ENCODE results near the gene ST14. TPM values are rescaled to one million over a fixed set of nuclear protein-coding genes. Genes with fewer than 3 reads are reported as not detected.

Gene ST14
- polyA plus RNA-seq, 1 of the 3 experiments (the other 2 are of a cell fraction): not detected

GRCh38 chr11:130218501-130219070 lies 59.0 kb downstream of the ST14 start:
- Histone ChIP-seq H3K4me2 (no peak overlapping the region), H3K27me3 (ENCODE audit: insufficient read depth) (peaks cover 6% of the 10 kb centered on the region; the same call in 1 of the 2 replicates), H3K79me2 (ENCODE audit: insufficient read depth) (no peaks in the 10 kb centered on the region), H4K20me1 (ENCODE audit: insufficient read depth) (no peaks in the 10 kb centered on the region), H3K9me3 (no peaks in the 10 kb centered on the region), H2AFZ (ENCODE audit: low read depth) (no peak overlapping the region), H3K27ac (ENCODE audit: low read depth in 2 of 2, low read length in 1 of 2) (no peak overlapping the region), H3K4me1 (ENCODE audit: control insufficient read depth in 1 of 2, insufficient read depth in 2 of 2, low read depth in 1 of 2, low read length in 1 of 2) (no peaks in the 10 kb centered on the region), H3K9me2 (no peaks in the 10 kb centered on the region), H3K36me3 (replicated peaks in 1 of 2; ENCODE audit: control insufficient read depth in 1 of 2, insufficient read depth in 2 of 2, low read length in 1 of 2) (no peaks in the 10 kb centered on the region), H3F3A (replicated peaks; ENCODE audit: insufficient read depth) (no peaks in the 10 kb centered on the region), H3K9ac (no peak overlapping the region), H3K4me3 (ENCODE audit: low read depth in 2 of 2, low read length in 1 of 2) (no peak overlapping the region)
- no peak for DNase-seq
- ChIA-PET POLR2A (no interaction called here), CTCF (interaction anchor here (1.3 to 2.0 kb wide), 2 partner anchors 212 to 644 kb away, joined by 3 to 5 read pairs; no protein-coding TSS in a partner anchor)
- WGBS (ENCODE audit: low lambda C conversion rate): 86% methylated on average over 8 of the region's 14 CpGs
- TF ChIP-seq RFX5 (IDR thresholded peaks at IDR 0.05; ENCODE audit: low read length): no peak

GRCh38 chr11:130219148-130219547 lies 59.6 kb downstream of the ST14 start:
- no peak overlapping the region for H3K27ac ChIP-seq (ENCODE audit: low read depth in 2 of 2, low read length in 1 of 2)
- POLR2A ChIA-PET: no interaction called here
- CTCF ChIA-PET: interaction anchor here (1.3 to 2.0 kb wide), 2 partner anchors 212 to 643 kb away, joined by 3 to 5 read pairs; no protein-coding TSS in a partner anchor
- H3K4me2 ChIP-seq: no peak overlapping the region
- DNase-seq: no peak
- H3K36me3 ChIP-seq (replicated peaks in 1 of 2; ENCODE audit: control insufficient read depth in 1 of 2, insufficient read depth in 2 of 2, low read length in 1 of 2): no peaks in the 10 kb centered on the region
- H2AFZ ChIP-seq (ENCODE audit: low read depth): no peak overlapping the region
- peaks cover 6% of the 10 kb centered on the region; the same call in 1 of the 2 replicates for H3K27me3 ChIP-seq (ENCODE audit: insufficient read depth)
- no peaks in the 10 kb centered on the region for H3K79me2 ChIP-seq (ENCODE audit: insufficient read depth)
- no peaks in the 10 kb centered on the region for H4K20me1 ChIP-seq (ENCODE audit: insufficient read depth)
- no peaks in the 10 kb centered on the region for H3F3A ChIP-seq (replicated peaks; ENCODE audit: insufficient read depth)
- H3K9me2 ChIP-seq: no peaks in the 10 kb centered on the region
- no peak overlapping the region for H3K4me3 ChIP-seq (ENCODE audit: low read depth in 2 of 2, low read length in 1 of 2)
- no peak overlapping the region for H3K9ac ChIP-seq
- WGBS (ENCODE audit: low lambda C conversion rate): 85% methylated on average over 8 of the region's 8 CpGs
- no peak for TF ChIP-seq USF1 (IDR thresholded peaks at IDR 0.05; ENCODE audit: borderline replicate concordance, low read depth)
- TF ChIP-seq CTCF (IDR thresholded peaks at IDR 0.05): no peak
- no peak for TF ChIP-seq POLR2AphosphoS5 (IDR thresholded peaks at IDR 0.05; ENCODE audit: low read depth, low read length)
- TF ChIP-seq FOXJ3 (CRISPR knock-in tag; IDR thresholded peaks at IDR 0.05): no peak
- no peak for TF ChIP-seq RFX5 (IDR thresholded peaks at IDR 0.05; ENCODE audit: low read length)
- no peak for TF ChIP-seq GATA2 (CRISPR knock-in tag; IDR thresholded peaks at IDR 0.05)
- TF ChIP-seq NRF1 (IDR thresholded peaks at IDR 0.05; ENCODE audit: low read depth, low read length): no peak
- no peak for TF ChIP-seq YY1 (IDR thresholded peaks at IDR 0.05; ENCODE audit: low read depth)
- no peak for TF ChIP-seq GABPA (IDR thresholded peaks at IDR 0.05; ENCODE audit: low read depth)
- no peak for TF ChIP-seq NFIC (IDR thresholded peaks at IDR 0.05; ENCODE audit: borderline replicate concordance)
- TF ChIP-seq TAF1 (IDR thresholded peaks at IDR 0.05; ENCODE audit: borderline replicate concordance, low read depth, low read length): no peak
- TF ChIP-seq FOXM1 (IDR thresholded peaks at IDR 0.05; ENCODE audit: low read depth): no peak
- TF ChIP-seq TEAD4 (IDR thresholded peaks at IDR 0.05; ENCODE audit: borderline replicate concordance, insufficient read depth): no peak
- TF ChIP-seq USF2 (IDR thresholded peaks at IDR 0.05; ENCODE audit: borderline replicate concordance, low read depth, low read length): no peak
- TF ChIP-seq TCF12 (IDR thresholded peaks at IDR 0.05): no peak
- no peak for TF ChIP-seq JUND (IDR thresholded peaks at IDR 0.05)
- no peak for TF ChIP-seq RCOR1 (IDR thresholded peaks at IDR 0.05; ENCODE audit: low read length)
- TF ChIP-seq ZBTB33 (IDR thresholded peaks at IDR 0.05; ENCODE audit: borderline replicate concordance, low read depth): no peak
- no peaks in the 10 kb centered on the region for H3K4me1 ChIP-seq (ENCODE audit: control insufficient read depth in 1 of 2, insufficient read depth in 2 of 2, low read depth in 1 of 2, low read length in 1 of 2)
- H3K9me3 ChIP-seq: no peaks in the 10 kb centered on the region

All from SK-N-SH (cell line).